ENCODE measurements around the gene CENPB.
"Not testable (repeated sequence)": the region's sequence is repeated elsewhere in the genome, so short reads cannot be mapped to it uniquely, and the experiment has no call there.

CENPB gene

GRCh38 chr20:3796477-3797225 is 10.1 kb upstream of the CENPB start:
- H3K4me2 ChIP-seq = peak overlapping the region; percentile 95
- no peaks in the 10 kb centered on the region for H4K20me1 ChIP-seq (ENCODE audit: insufficient read depth)
- H3K36me3 ChIP-seq (ENCODE audit: insufficient read depth) = no peaks in the 10 kb centered on the region
- no peak for TF ChIP-seq CTCF (conservative IDR thresholded peaks at IDR 0.05; ENCODE audit: low read depth, low read length)
- peaks cover 18% of the 10 kb centered on the region for H3K4me1 ChIP-seq (ENCODE audit: low read depth, poor library complexity, severe bottlenecking)
- 0 out of 2 replicates have a peak overlapping the region, but pooled peaks have one; percentile 10 for H2AFZ ChIP-seq (ENCODE audit: low read depth)
- H3K9ac ChIP-seq = peak overlapping the region; percentile 53; the same call in 1 of the 2 replicates
- no peaks in the 10 kb centered on the region for H3K27me3 ChIP-seq (ENCODE audit: insufficient read depth, low read depth)
- no peak overlapping the region for H3K4me3 ChIP-seq (IDR thresholded peaks at IDR 0.05; ENCODE audit: insufficient read depth, low read depth, low read length)
- H3K27ac ChIP-seq = peak overlapping the region; percentile 38; the same call in 1 of the 2 replicates
- peaks cover 7% of the 10 kb centered on the region; the same call in 1 of the 2 replicates for H3K79me2 ChIP-seq (ENCODE audit: insufficient read depth, low read depth)

GRCh38 chr20:3795511-3796468 is 9.2 kb upstream of the CENPB start, which contains the start of gene CDC25B:
Gene CDC25B, plus strand, starts transcription at chr20:3796310. Its CDS starts 222 bp downstream, at chr20:3796532.
- Histone ChIP-seq H3K9ac (peak within 1 kb of the TSS; percentile 71), H3K4me1 (ENCODE audit: low read depth, poor library complexity, severe bottlenecking) (peaks cover 18% of the 10 kb centered on the region), H3K79me2 (ENCODE audit: insufficient read depth, low read depth) (peaks cover 7% of the 10 kb centered on the region; the same call in 1 of the 2 replicates), H3K4me2 (peak within 1 kb of the TSS; percentile 95), H3K27me3 (ENCODE audit: insufficient read depth, low read depth) (no peaks in the 10 kb centered on the region), H3K36me3 (ENCODE audit: insufficient read depth) (no peaks in the 10 kb centered on the region), H2AFZ (ENCODE audit: low read depth) (peak within 1 kb of the TSS; percentile 79), H4K20me1 (ENCODE audit: insufficient read depth) (no peaks in the 10 kb centered on the region), H3K4me3 (IDR thresholded peaks at IDR 0.05; ENCODE audit: insufficient read depth, low read depth, low read length) (no peak within 1 kb of the TSS), H3K27ac (peak within 1 kb of the TSS; percentile 59)
- peak; percentile 28; the same call in 1 of the 2 replicates for TF ChIP-seq CTCF (conservative IDR thresholded peaks at IDR 0.05; ENCODE audit: low read depth, low read length)

- Histone ChIP-seq H3K9ac (no peak overlapping the region), H3K4me2 (peak overlapping the region; percentile 51; the same call in 1 of the 2 replicates), H4K20me1 (ENCODE audit: insufficient read depth) (no peaks in the 10 kb centered on the region), H3K4me1 (ENCODE audit: low read depth, poor library complexity, severe bottlenecking) (peaks cover 17% of the 10 kb centered on the region), H3K27ac (no peak overlapping the region), H2AFZ (ENCODE audit: low read depth) (peak overlapping the region; percentile 79; the same call in 1 of the 2 replicates), H3K27me3 (ENCODE audit: insufficient read depth, low read depth) (no peaks in the 10 kb centered on the region), H3K4me3 (IDR thresholded peaks at IDR 0.05; ENCODE audit: insufficient read depth, low read depth, low read length) (no peak overlapping the region), H3K36me3 (ENCODE audit: insufficient read depth) (no peaks in the 10 kb centered on the region), H3K79me2 (ENCODE audit: insufficient read depth, low read depth) (peaks cover 7% of the 10 kb centered on the region; the same call in 1 of the 2 replicates)
- no peak for TF ChIP-seq CTCF (conservative IDR thresholded peaks at IDR 0.05; ENCODE audit: low read depth, low read length)
Observed at GRCh38 chr20:3794701-3795420, 8.3 kb upstream of the CENPB start.

- H3K4me1 ChIP-seq (ENCODE audit: low read depth, poor library complexity, severe bottlenecking) = peaks cover 10% of the 10 kb centered on the region
- not testable (repeated sequence) for H3K4me3 ChIP-seq (IDR thresholded peaks at IDR 0.05; ENCODE audit: insufficient read depth, low read depth, low read length); H3K79me2 ChIP-seq (ENCODE audit: insufficient read depth, low read depth); H3K36me3 ChIP-seq (ENCODE audit: insufficient read depth); H3K4me2 ChIP-seq; H3K27me3 ChIP-seq (ENCODE audit: insufficient read depth, low read depth); H4K20me1 ChIP-seq (ENCODE audit: insufficient read depth); H3K27ac ChIP-seq; H3K9ac ChIP-seq; H2AFZ ChIP-seq (ENCODE audit: low read depth)
Observed at GRCh38 chr20:3794168-3794567, 7.6 kb upstream of the CENPB start.

GRCh38 chr20:3789201-3789600 is 2.7 kb upstream of the CENPB start:
- H3K9ac ChIP-seq; H3K4me1 ChIP-seq (ENCODE audit: low read depth, poor library complexity, severe bottlenecking); H3K4me3 ChIP-seq (IDR thresholded peaks at IDR 0.05; ENCODE audit: insufficient read depth, low read depth, low read length); H3K4me2 ChIP-seq; H4K20me1 ChIP-seq (ENCODE audit: insufficient read depth); H3K27ac ChIP-seq; H3K27me3 ChIP-seq (ENCODE audit: insufficient read depth, low read depth); H3K36me3 ChIP-seq (ENCODE audit: insufficient read depth); H3K79me2 ChIP-seq (ENCODE audit: insufficient read depth, low read depth); H2AFZ ChIP-seq (ENCODE audit: low read depth): not testable (repeated sequence)
